Muscle of back (tissue), 13 donors: Measurements from ENCODE around the gene USP12. TPM values are rescaled to one million over a fixed set of nuclear protein-coding genes. Genes with fewer than 3 reads are reported as not detected.
"Not testable (repeated sequence)": the region's sequence is repeated elsewhere in the genome, so short reads cannot be mapped to it uniquely, and the experiment has no call there.

Experiments
- DNase-seq, 3 donors: peaks; one replicate each; pipeline versions ENCODE4 v3.0.0 to v3.0.0-alpha.2; 2013
- long read RNA-seq, 9 donors: transcript quantifications; one replicate each; lab custom pipeline, GENCODE V29; 2026
- polyA plus RNA-seq, 10 donors: library from polyadenylated mRNA; unstranded; fragments of 120-200 nt; gene quantifications; one replicate each; pipeline ENCODE4 v1.2.1, GENCODE V29; 2013; ENCODE audit not compliant: insufficient read length in 10 of 10

USP12 gene
- 10 to 100 TPM; 17.5 to 29.9 (median 24.2) TPM for polyA plus RNA-seq
- long read RNA-seq, donor 1, full-length matches to known transcripts = 5 of 5 reads
- long read RNA-seq, donor 1, partial matches to known transcripts = 0 of 5 reads
- long read RNA-seq, donor 1, other reads (novel, unspliced or antisense) = 0 of 5 reads
- long read RNA-seq, donor 2, full-length matches to known transcripts = 4 of 4 reads
- long read RNA-seq, donor 2, partial matches to known transcripts = 0 of 4 reads
- long read RNA-seq, donor 2, other reads (novel, unspliced or antisense) = 0 of 4 reads
- long read RNA-seq, donor 3 = 0 reads
- long read RNA-seq, donor 4, full-length matches to known transcripts = 3 of 3 reads
- long read RNA-seq, donor 4, partial matches to known transcripts = 0 of 3 reads
- long read RNA-seq, donor 4, other reads (novel, unspliced or antisense) = 0 of 3 reads
- long read RNA-seq, donor 5, full-length matches to known transcripts = 6 of 6 reads
- long read RNA-seq, donor 5, partial matches to known transcripts = 0 of 6 reads
- long read RNA-seq, donor 5, other reads (novel, unspliced or antisense) = 0 of 6 reads
- long read RNA-seq, donor 6, full-length matches to known transcripts = 4 of 4 reads
- long read RNA-seq, donor 6, partial matches to known transcripts = 0 of 4 reads
- long read RNA-seq, donor 6, other reads (novel, unspliced or antisense) = 0 of 4 reads
- long read RNA-seq, donor 7, full-length matches to known transcripts = 1 of 1 reads
- long read RNA-seq, donor 7, partial matches to known transcripts = 0 of 1 reads
- long read RNA-seq, donor 7, other reads (novel, unspliced or antisense) = 0 of 1 reads
- long read RNA-seq, donor 8, full-length matches to known transcripts = 3 of 3 reads
- long read RNA-seq, donor 8, partial matches to known transcripts = 0 of 3 reads
- long read RNA-seq, donor 8, other reads (novel, unspliced or antisense) = 0 of 3 reads
- long read RNA-seq, donor 9, full-length matches to known transcripts = 1 of 1 reads
- long read RNA-seq, donor 9, partial matches to known transcripts = 0 of 1 reads
- long read RNA-seq, donor 9, other reads (novel, unspliced or antisense) = 0 of 1 reads

- peak in 1 of 3 donors; percentile 13 for DNase-seq
Measured at GRCh38 chr13:27171244-27171826, at the start of gene USP12. USP12 (minus strand) TSS chr13:27171811; CDS start chr13:27171639, 172 bp downstream.

GRCh38 chr13:27219611-27220010 is 48.0 kb upstream of the USP12 start:
- no peak for DNase-seq

- not testable (repeated sequence) for DNase-seq
Measured at GRCh38 chr13:27218861-27219260, 47.2 kb upstream of the USP12 start.

- not testable (repeated sequence) for DNase-seq
Measured at GRCh38 chr13:27217791-27218190, 46.2 kb upstream of the USP12 start.

GRCh38 chr13:27213386-27213785 is 41.8 kb upstream of the USP12 start:
- not testable (repeated sequence) for DNase-seq

GRCh38 chr13:27211771-27212364 is 40.3 kb upstream of the USP12 start:
- peak in 1 of 3 donors; percentile 15 for DNase-seq

GRCh38 chr13:27211271-27211670 is 39.7 kb upstream of the USP12 start:
- DNase-seq = no peak

GRCh38 chr13:27208514-27208913 is 36.9 kb upstream of the USP12 start:
- DNase-seq = no peak

GRCh38 chr13:27203854-27204253 is 32.2 kb upstream of the USP12 start:
- DNase-seq = no peak

- no peak for DNase-seq
Measured at GRCh38 chr13:27203186-27203585, 31.6 kb upstream of the USP12 start.

GRCh38 chr13:27201661-27202060 is 30.1 kb upstream of the USP12 start:
- DNase-seq = no peak

GRCh38 chr13:27200413-27201070 is 28.9 kb upstream of the USP12 start:
- no peak for DNase-seq

- DNase-seq = no peak
Measured at GRCh38 chr13:27199696-27200095, 28.1 kb upstream of the USP12 start.

- DNase-seq = no peak
Measured at GRCh38 chr13:27199211-27199610, 27.6 kb upstream of the USP12 start.

GRCh38 chr13:27194895-27195764 is 23.5 kb upstream of the USP12 start:
- DNase-seq = peak in 2 of 3 donors; percentile 4 to 79

- DNase-seq = no peak
Measured at GRCh38 chr13:27194209-27194608, 22.6 kb upstream of the USP12 start.

- DNase-seq = no peak
Measured at GRCh38 chr13:27193496-27193895, 21.9 kb upstream of the USP12 start.

GRCh38 chr13:27192973-27193372 is 21.4 kb upstream of the USP12 start:
- DNase-seq = no peak

- DNase-seq = not testable (repeated sequence)
Measured at GRCh38 chr13:27192367-27192766, 20.8 kb upstream of the USP12 start.

- DNase-seq = no peak
Measured at GRCh38 chr13:27189192-27189591, 17.6 kb upstream of the USP12 start.
